HG03139 (cell line): Measurements from ENCODE around the gene SYNRG.

Source experiments
- ATAC-seq: cut with Tn5 transposase; IDR thresholded peaks from one replicate; pipeline ENCODE4 v1.9.1; 2021; ENCODE audit not compliant: unreplicated experiment

The SYNRG gene

GRCh38 chr17:37506678-37507077, 102.5 kb downstream of the SYNRG start:
- ATAC-seq: no peak

GRCh38 chr17:37505333-37505732, 103.9 kb downstream of the SYNRG start:
- ATAC-seq: no peak

- no peak for ATAC-seq
These were observed 106.1 kb downstream of the SYNRG start for GRCh38 chr17:37503148-37503547.

GRCh38 chr17:37502009-37502936, 106.9 kb downstream of the SYNRG start:
- no peak for ATAC-seq

- no peak for ATAC-seq
These were observed 108.8 kb downstream of the SYNRG start for GRCh38 chr17:37500378-37500777.

- ATAC-seq: no peak
These were observed 114.2 kb downstream of the SYNRG start for GRCh38 chr17:37494971-37495370.

- ATAC-seq: no peak
These were observed 114.8 kb downstream of the SYNRG start for GRCh38 chr17:37494401-37494831.

GRCh38 chr17:37493249-37494027, 115.8 kb downstream of the SYNRG start:
- ATAC-seq: no peak

GRCh38 chr17:37492167-37492566, 117.1 kb downstream of the SYNRG start:
- ATAC-seq: no peak

- no peak for ATAC-seq
These were observed 118.3 kb downstream of the SYNRG start for GRCh38 chr17:37490638-37491614.

GRCh38 chr17:37490022-37490587, 119.1 kb downstream of the SYNRG start:
- ATAC-seq: peak; percentile 40

- ATAC-seq: peak; percentile 45
These were observed 119.8 kb downstream of the SYNRG start, which contains the start of gene DUSP14 for GRCh38 chr17:37489197-37490001. Gene DUSP14, plus strand, starts transcription at chr17:37489891. Its CDS starts 22,382 bp downstream, at chr17:37512273.

- ATAC-seq: peak; percentile 8
These were observed 120.5 kb downstream of the SYNRG start for GRCh38 chr17:37488607-37489196.

- ATAC-seq: no peak
These were observed 121.1 kb downstream of the SYNRG start for GRCh38 chr17:37488009-37488604.

- ATAC-seq: no peak
These were observed 123.2 kb downstream of the SYNRG start for GRCh38 chr17:37485938-37486570.

GRCh38 chr17:37483311-37484039, 125.7 kb downstream of the SYNRG start:
- ATAC-seq: no peak

GRCh38 chr17:37481001-37481665, 128.1 kb downstream of the SYNRG start:
- no peak for ATAC-seq
